OCI-LY7 (cell line): ENCODE results near the gene BPGM. TPM values are rescaled to one million over a fixed set of nuclear protein-coding genes. Genes with fewer than 3 reads are reported as not detected.

Experiments used
- BruUV-seq: library from RNA; stranded (reverse); fragments of 400-500 nt; replicated peaks from 2 replicates; lab custom pipeline; 2021; lab: Mats Ljungman, UMichigan
- CTCF ChIA-PET: fragments of 300-600 bp; sonication (Branson Sonifier 250); formaldehyde crosslinking; loops from one replicate; lab custom pipeline; 2022; ENCODE audit warnings: antibody characterized with exemption; ENCODE audit not compliant: unreplicated experiment; lab: Charles Lee
- POLR2A ChIA-PET: fragments of 300-600 bp; sonication (Branson Sonifier 250); formaldehyde crosslinking; loops from one replicate; lab custom pipeline; 2022; ENCODE audit warnings: antibody characterized with exemption; lab: Charles Lee
- DNase-seq: peaks from one replicate; pipeline ENCODE4 v3.0.0-alpha.2; 2015; ENCODE audit warnings: low spot score
- H2AFZ ChIP-seq: fragments of 200-600 bp; sonication (generic), shearing (Covaris generic); 2 replicates; pipeline ENCODE4 v1.6.1; 2014; ENCODE audit warnings: mild to moderate bottlenecking, antibody characterized with exemption, low read length, moderate library complexity
- H3K27ac ChIP-seq: fragments of 200-600 bp; sonication (generic); 2 replicates; pipeline ENCODE4 v1.5.1; 2014; ENCODE audit warnings: mixed run types, low read depth, mild to moderate bottlenecking, moderate library complexity, low read length, inconsistent platforms; ENCODE audit not compliant: poor library complexity, severe bottlenecking
- H3K36me3 ChIP-seq: fragments of 200-600 bp; sonication (generic); 2 replicates; pipeline ENCODE4 v1.6.1; 2014; ENCODE audit warnings: mild to moderate bottlenecking, antibody characterized with exemption, low read length, moderate library complexity, mixed read lengths; ENCODE audit not compliant: insufficient read depth
- H3K4me1 ChIP-seq: fragments of 200-600 bp; sonication (generic); 2 replicates; pipeline ENCODE4 v1.5.1; 2014; ENCODE audit warnings: mild to moderate bottlenecking, low read length; ENCODE audit not compliant: insufficient read depth, poor library complexity, severe bottlenecking
- H3K4me2 ChIP-seq: fragments of 200-600 bp; sonication (generic); 2 replicates; pipeline ENCODE4 v1.6.1; 2014; ENCODE audit warnings: mild to moderate bottlenecking, low read length
- H3K4me3 ChIP-seq: fragments of 200-600 bp; sonication (generic); 2 replicates; pipeline ENCODE4 v1.5.1; 2014; ENCODE audit warnings: mild to moderate bottlenecking, low read depth, low read length; ENCODE audit not compliant: poor library complexity, severe bottlenecking
- H3K79me2 ChIP-seq: fragments of 200-600 bp; sonication (generic); 2 replicates; pipeline ENCODE4 v1.6.1; 2016; ENCODE audit warnings: low read depth, mild to moderate bottlenecking, low read length, moderate library complexity, mixed read lengths; ENCODE audit not compliant: insufficient read depth
- H3K9me2 ChIP-seq: fragments of 200-600 bp; sonication (generic); 2 replicates; pipeline ENCODE4 v1.6.1; 2016; ENCODE audit warnings: mild to moderate bottlenecking, low read length, mixed read lengths; ENCODE audit not compliant: insufficient read depth
- H3K9me3 ChIP-seq: fragments of 200-600 bp; sonication (generic); 2 replicates; pipeline ENCODE4 v1.6.1; 2014; ENCODE audit warnings: mild to moderate bottlenecking, mixed run types, low read length, mixed read lengths
- H4K20me1 ChIP-seq: fragments of 200-600 bp; sonication (generic); 2 replicates; pipeline ENCODE4 v1.6.1; 2014; ENCODE audit warnings: mild to moderate bottlenecking, antibody characterized with exemption, low read length, moderate library complexity, mixed read lengths; ENCODE audit not compliant: insufficient read depth
- EZH2phosphoT487 ChIP-seq: fragments of 200-600 bp; sonication (generic); IDR thresholded peaks from 2 replicates; pipeline ENCODE4 v1.6.1; 2018; ENCODE audit warnings: low read depth, borderline replicate concordance, mild to moderate bottlenecking, mixed run types, antibody characterized with exemption, low read length, moderate library complexity, mixed read lengths
- intact Hi-C: fragments of 100-400 bp; cut with micrococcal nuclease; formaldehyde crosslinking; loops from one replicate; pipeline ENCODE4 v1.10.0; 2022; ENCODE audit not compliant: unreplicated experiment
- total RNA-seq, 2 experiments: library from RNA; depleted of rRNA in 1 of 2; stranded (reverse); fragments of >200 nt in 1 of 2; shearing (Covaris generic) in 1 of 2; gene quantifications; 2 replicates each; pipeline ENCODE4 v1.2.3, GENCODE V29; 2014 to 2022
- TF ChIP-seq, protein P1 (sequence below): fragments of 200-600 bp; sonication (generic); conservative IDR thresholded peaks from 2 replicates; pipeline ENCODE4 v1.5.1; 2014; ENCODE audit warnings: mild to moderate bottlenecking, antibody characterized with exemption, low read length, moderate library complexity, mixed read lengths

Gene BPGM
- total RNA-seq, 2 experiments from 2014 or later = 16.6 to 18.7 TPM

DNA sequence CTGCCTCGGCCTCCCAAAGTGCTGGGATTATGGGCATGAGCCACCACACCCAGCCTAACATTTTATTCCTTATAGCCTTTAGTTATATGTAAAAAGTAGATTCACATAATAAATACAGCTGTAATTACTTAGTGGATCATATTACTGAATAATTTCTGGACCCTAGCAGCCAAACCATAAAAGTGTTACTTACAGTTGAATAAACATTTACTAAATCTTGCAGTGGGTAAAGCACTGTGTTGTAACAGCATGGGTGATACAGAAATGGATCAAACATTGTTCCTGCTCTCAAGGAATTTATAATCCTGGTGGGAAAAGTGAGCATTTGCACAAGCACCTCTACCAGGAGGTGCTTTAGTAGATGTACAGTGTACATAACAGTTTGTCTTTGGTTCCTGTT is 25.0 kb downstream of the BPGM start:
- intact Hi-C loops = no loop called here
- Histone ChIP-seq H3K4me1 (peaks cover 16% of the 10 kb centered on the region), H2AFZ (no peak overlapping the region), H3K36me3 (peaks cover 1% of the 10 kb centered on the region), H3K9me2 (no peaks in the 10 kb centered on the region), H3K79me2 (no peaks in the 10 kb centered on the region), H3K4me3 (no peak overlapping the region), H3K27ac (no peak overlapping the region), H3K9me3 (peaks cover 13% of the 10 kb centered on the region; the same call in 1 of the 2 replicates), H3K4me2 (no peak overlapping the region), H4K20me1 (no peaks in the 10 kb centered on the region)
- POLR2A ChIA-PET = interaction anchor here (0.7 to 4.7 kb wide), 3 partner anchors 18 to 133 kb away, joined by 3 to 29 read pairs (median 4); partner anchors contain the start of gene BPGM
- no peak for DNase-seq
- BruUV-seq = no TSS peak
- CTCF ChIA-PET = no interaction called here
- no peak for TF ChIP-seq EZH2phosphoT487
- TF ChIP-seq, protein P1, sequence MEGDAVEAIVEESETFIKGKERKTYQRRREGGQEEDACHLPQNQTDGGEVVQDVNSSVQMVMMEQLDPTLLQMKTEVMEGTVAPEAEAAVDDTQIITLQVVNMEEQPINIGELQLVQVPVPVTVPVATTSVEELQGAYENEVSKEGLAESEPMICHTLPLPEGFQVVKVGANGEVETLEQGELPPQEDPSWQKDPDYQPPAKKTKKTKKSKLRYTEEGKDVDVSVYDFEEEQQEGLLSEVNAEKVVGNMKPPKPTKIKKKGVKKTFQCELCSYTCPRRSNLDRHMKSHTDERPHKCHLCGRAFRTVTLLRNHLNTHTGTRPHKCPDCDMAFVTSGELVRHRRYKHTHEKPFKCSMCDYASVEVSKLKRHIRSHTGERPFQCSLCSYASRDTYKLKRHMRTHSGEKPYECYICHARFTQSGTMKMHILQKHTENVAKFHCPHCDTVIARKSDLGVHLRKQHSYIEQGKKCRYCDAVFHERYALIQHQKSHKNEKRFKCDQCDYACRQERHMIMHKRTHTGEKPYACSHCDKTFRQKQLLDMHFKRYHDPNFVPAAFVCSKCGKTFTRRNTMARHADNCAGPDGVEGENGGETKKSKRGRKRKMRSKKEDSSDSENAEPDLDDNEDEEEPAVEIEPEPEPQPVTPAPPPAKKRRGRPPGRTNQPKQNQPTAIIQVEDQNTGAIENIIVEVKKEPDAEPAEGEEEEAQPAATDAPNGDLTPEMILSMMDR = no peak

DNA sequence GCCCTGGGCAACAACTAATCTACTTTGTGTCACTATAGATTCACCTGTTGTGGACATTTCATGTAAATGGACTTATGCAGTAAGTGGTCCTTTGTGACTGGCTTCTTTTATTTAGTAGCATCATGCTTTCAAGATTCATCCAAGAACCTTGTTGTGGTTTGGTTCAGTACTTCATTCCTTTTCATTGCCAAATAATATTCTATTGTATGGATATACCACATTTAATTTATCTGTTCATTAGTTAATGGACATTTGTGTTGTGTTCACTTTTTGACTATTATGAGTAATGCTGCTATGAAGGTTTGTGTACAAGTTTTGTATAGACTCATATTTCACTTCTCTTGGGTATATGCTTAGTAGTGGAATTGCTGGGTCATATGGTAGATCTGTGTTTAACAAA is 27.8 kb downstream of the BPGM start:
- Histone ChIP-seq H3K79me2 (no peaks in the 10 kb centered on the region), H3K27ac (no peak overlapping the region), H3K4me1 (peaks cover 17% of the 10 kb centered on the region), H3K36me3 (peaks cover 1% of the 10 kb centered on the region; the same call in 1 of the 2 replicates), H3K9me2 (no peaks in the 10 kb centered on the region), H3K4me2 (no peak overlapping the region), H4K20me1 (no peaks in the 10 kb centered on the region), H3K4me3 (no peak overlapping the region), H2AFZ (no peak overlapping the region), H3K9me3 (peaks cover 13% of the 10 kb centered on the region; the same call in 1 of the 2 replicates)
- ChIA-PET POLR2A (interaction anchor here (0.7 to 1.5 kb wide), 2 partner anchors 15 to 26 kb away, joined by 4 to 5 read pairs; no protein-coding TSS in a partner anchor), CTCF (no interaction called here)
- no TSS peak for BruUV-seq
- DNase-seq = no peak
- no peak for TF ChIP-seq EZH2phosphoT487
- TF ChIP-seq, protein P1 = no peak
- intact Hi-C loops = no loop called here

DNA sequence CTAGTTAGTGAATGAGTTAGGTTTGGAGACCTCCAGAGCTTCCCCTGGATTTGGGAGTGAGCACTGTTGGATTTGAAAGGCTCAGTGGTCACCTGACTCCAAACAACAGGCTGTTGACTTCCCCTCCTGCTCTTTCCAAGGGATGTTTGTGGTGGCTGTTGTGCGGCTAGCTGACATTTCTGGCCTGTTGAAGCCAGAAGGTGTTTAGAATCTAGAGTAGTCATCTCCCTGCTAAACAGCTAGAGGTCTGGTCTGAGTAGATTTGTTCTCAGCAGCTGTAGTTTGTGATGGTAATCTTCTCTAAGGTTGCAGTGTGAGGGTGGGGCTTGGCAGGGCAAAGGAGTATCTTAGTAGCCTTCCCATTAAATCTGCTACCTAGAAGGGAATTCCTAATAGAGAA is 30.1 kb downstream of the BPGM start:
- Histone ChIP-seq H3K9me3 (peaks cover 13% of the 10 kb centered on the region; the same call in 1 of the 2 replicates), H3K9me2 (no peaks in the 10 kb centered on the region), H4K20me1 (no peaks in the 10 kb centered on the region), H3K4me2 (no peak overlapping the region), H3K4me3 (no peak overlapping the region), H3K27ac (no peak overlapping the region), H3K4me1 (peaks cover 7% of the 10 kb centered on the region), H3K79me2 (no peaks in the 10 kb centered on the region), H3K36me3 (peaks cover 14% of the 10 kb centered on the region), H2AFZ (no peak overlapping the region)
- ChIA-PET POLR2A (interaction anchor here (1.6 kb wide), 1 partner anchor 18 kb away, joined by 6 read pairs; no protein-coding TSS in a partner anchor), CTCF (no interaction called here)
- no peak for TF ChIP-seq EZH2phosphoT487
- TF ChIP-seq, protein P1 = no peak
- no peak for DNase-seq
- intact Hi-C loops = no loop called here
- BruUV-seq = no TSS peak
